GM18870 (cell line): ENCODE data around the gene GPR89A.
"Not testable (repeated sequence)": the region's sequence is repeated elsewhere in the genome, so short reads cannot be mapped to it uniquely, and the experiment has no call there.

Experiments
- ATAC-seq: cut with Tn5 transposase; IDR thresholded peaks from one replicate; pipeline ENCODE4 v1.9.1; 2021; ENCODE audit warnings: moderate library complexity; ENCODE audit not compliant: unreplicated experiment

GPR89A gene

GRCh38 chr1:145716641-145717345 lies 109.0 kb downstream of the GPR89A start:
- no peak for ATAC-seq

GRCh38 chr1:145717833-145718232 lies 110.0 kb downstream of the GPR89A start:
- no peak for ATAC-seq

GRCh38 chr1:145718465-145718864 lies 110.7 kb downstream of the GPR89A start:
- ATAC-seq = not testable (repeated sequence)

GRCh38 chr1:145719230-145720079 lies 111.7 kb downstream of the GPR89A start, which contains the start of gene CD160:
TSS of gene CD160 (plus strand) at chr1:145719499. CDS start at chr1:145728328, 8,829 bp downstream.
- no peak for ATAC-seq
